Pulmonary artery endothelial cell (primary cell): ENCODE data around the gene ACTN4. TPM values are rescaled to one million over a fixed set of nuclear protein-coding genes. Genes with fewer than 3 reads are reported as not detected.

Experiments used
- DNase-seq: peaks from one replicate; pipeline ENCODE4 v3.0.0-alpha.2; 2011; ENCODE audit warnings: low read depth, low spot score
- total RNA-seq: library from RNA; depleted of rRNA; stranded (reverse); fragments of >200 nt; gene quantifications from 2 replicates; pipeline ENCODE4 v1.2.3, GENCODE V29; 2014

Gene ACTN4
- total RNA-seq, 1 donor from 2014 or later = 287 TPM

DNA sequence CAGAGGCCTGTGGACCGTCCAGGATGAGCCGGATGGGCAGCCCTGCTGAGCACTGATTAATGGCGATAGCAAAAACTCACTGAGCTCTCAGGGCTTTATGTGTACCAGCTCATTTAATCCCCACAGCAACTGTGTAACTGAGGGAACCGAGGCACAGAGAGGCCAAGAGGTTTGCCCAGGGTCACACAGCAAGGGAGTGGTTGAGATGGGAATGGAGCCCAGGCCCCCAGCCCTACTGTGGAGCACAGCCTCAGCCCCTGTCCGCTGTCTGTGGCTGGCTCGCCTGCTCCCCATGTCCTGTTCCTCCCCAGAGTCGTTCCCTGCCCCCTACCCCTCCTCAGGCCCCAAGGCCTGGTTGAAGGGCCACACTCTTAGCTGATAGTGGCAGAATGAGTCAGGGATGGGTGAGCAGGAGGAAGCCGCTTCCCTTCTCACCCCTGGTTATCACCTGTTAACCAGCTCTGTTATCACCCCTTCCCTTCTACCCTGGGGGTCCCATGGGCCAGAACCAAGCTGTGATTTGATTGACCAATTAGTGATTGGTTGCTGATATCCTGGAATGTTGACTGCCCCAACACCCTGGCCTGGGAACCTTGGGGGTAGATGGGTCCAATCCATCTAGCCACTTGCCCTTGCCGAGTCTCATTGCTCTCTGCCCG, 75.6 kb downstream of the ACTN4 start:
- DNase-seq = no peak

DNA sequence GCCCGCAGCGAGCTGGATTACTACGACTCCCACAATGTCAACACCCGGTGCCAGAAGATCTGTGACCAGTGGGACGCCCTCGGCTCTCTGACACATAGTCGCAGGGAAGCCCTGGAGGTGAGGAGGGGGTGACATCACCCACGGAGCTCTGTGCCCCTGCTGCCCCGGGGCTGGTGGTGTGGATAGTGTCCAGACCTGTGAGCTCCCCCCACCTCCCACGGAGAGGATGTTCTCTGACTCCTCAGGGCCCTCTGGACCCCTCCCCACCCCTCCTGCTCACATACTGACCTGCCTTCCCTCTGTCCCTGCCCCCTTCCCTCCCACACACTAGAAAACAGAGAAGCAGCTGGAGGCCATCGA, 76.1 kb downstream of the ACTN4 start:
- DNase-seq = no peak

GRCh38 chr19:38723990-38724854, 76.8 kb downstream of the ACTN4 start:
- DNase-seq = no peak

GRCh38 chr19:38725469-38726283, 78.2 kb downstream of the ACTN4 start:
- no peak for DNase-seq

- no peak for DNase-seq
Observed at GRCh38 chr19:38726284-38726673, 78.8 kb downstream of the ACTN4 start.

DNA sequence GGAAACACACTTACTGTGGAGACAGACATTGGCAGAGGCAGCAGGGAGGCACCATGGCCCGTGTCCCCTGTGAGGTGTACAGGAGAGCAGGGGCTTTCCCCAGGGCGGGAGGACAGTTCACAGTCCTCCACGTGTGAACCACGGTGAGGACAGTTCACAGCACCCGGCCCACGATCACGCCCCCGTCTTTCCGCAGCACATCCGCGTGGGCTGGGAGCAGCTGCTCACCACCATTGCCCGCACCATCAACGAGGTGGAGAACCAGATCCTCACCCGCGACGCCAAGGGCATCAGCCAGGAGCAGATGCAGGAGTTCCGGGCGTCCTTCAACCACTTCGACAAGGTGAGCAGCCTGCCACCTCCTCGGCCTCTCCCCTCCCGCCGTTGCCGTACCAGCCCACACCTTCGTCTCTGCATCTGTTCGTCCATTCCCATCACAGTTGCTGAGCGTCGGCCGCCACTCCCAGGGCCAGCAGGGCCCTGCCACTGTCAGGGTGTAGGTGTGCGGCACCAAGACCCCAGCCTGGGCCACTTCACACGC, 79.4 kb downstream of the ACTN4 start:
- no peak for DNase-seq

GRCh38 chr19:38727306-38727867, 79.9 kb downstream of the ACTN4 start:
- no peak for DNase-seq

- no peak for DNase-seq
Observed at GRCh38 chr19:38727868-38728660, 80.6 kb downstream of the ACTN4 start.

DNA sequence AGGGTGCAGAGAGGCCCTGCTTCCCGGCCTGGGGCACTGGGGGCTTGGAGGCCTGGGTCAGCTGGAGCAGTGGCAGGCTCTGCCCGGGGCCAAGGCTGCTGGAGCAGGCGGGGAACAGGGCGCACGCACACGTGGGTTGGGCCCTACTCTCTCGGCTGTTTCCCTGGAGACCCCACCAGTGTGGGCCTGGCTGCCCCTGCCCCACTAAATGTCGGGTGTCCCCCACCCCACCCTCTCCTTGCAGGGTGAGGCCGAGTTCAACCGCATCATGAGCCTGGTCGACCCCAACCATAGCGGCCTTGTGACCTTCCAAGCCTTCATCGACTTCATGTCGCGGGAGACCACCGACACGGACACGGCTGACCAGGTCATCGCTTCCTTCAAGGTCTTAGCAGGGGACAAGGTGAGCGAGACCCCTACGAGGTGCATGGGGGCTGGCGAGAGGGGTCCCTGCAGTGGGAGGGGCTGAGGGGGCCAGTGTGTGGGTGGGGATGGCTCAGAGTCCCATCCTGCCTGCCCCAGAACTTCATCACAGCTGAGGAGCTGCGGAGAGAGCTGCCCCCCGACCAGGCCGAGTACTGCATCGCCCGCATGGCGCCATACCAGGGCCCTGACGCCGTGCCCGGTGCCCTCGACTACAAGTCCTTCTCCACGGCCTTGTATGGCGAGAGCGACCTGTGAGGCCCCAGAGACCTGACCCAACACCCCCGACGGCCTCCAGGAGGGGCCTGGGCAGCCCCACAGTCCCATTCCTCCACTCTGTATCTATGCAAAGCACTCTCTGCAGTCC, 81.5 kb downstream of the ACTN4 start:
- DNase-seq = no peak

GRCh38 chr19:38729653-38730469, 82.4 kb downstream of the ACTN4 start:
- no peak for DNase-seq

DNA sequence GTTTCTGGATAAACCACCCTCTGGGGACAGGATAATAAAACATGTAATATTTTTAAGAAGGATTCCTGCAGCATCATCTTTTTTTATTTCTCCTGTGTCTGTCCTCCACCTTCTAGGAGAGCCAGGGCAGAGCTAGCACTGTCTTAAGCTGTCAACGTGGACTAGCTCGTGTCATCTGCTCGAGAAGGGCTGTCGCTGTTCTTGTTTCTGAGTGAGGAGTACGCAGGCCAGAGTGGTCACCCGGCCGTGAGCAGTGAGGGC, 83.0 kb downstream of the ACTN4 start:
- DNase-seq = no peak

DNA sequence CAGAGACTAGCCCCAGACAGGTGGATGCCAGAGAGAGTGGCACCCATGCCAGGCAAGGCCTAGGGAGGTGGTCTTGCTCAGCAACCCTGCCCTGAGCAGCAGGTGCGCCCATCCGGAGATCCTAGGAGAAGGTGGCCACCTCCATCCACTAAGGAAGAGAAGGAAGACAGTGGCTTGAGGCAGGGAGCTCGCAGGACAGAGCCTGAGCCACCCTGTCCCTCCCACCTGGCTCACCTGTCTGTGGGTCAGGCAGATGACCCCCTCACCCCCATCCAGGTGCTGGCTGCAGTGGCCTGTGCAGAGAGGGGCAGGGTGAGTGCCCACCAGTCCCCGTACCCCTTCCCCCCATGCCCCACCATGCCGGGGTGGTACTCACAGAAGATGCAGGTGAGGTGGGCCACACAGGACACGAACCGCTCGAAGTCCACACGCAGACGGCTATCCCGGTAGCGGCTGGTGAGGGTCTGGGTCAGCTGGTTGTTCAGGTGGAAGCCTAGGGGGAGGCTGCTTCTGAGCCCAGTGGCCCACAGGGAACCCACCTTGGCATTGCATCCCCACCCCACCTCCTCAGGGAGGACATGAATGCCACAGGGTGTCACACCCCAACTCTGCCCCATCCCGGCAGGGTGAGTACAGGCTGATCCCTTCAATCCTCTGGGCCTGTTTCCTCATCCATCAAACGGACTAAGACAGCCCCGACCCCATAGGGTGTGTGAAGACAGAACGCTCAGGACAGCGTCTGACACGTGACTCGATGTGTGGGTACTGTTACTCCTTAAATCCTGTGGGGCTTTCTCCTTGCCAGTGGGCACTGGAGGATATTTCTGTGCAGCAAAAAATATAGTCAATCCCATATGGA, 83.5 kb downstream of the ACTN4 start:
- DNase-seq = no peak

DNA sequence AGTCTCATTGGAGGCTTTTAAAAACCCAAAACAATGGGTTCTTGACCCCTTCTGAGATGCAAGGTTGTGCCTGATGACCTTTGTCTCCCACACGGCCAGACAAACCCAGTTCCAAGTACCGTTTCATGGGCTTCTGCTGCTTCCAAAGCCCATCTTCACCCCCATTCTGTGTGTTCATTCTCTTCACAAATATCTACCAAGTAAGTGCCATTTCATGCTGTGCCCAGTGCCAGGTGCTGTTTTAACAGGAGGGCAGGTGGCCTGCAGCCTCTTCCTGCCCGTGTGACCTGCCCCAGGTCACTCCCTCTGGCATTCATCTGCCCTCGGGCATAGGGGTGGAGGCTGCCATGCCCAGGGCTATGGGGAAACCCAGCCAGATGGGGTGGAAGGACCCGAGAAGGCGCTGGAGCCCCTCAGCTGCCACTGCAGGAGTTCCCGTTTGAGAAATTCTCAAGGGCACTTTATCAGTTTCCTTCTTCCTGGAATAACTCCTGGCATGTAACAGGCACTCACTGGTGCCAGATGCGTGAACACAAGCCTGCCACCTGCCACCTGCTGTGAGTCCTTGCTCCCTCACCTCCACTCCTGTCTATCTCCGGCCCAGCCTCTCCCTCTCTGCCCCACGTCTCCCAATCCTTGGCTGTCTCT, 84.3 kb downstream of the ACTN4 start:
- no peak for DNase-seq

GRCh38 chr19:38733241-38733492, 85.7 kb downstream of the ACTN4 start:
- no peak for DNase-seq

DNA sequence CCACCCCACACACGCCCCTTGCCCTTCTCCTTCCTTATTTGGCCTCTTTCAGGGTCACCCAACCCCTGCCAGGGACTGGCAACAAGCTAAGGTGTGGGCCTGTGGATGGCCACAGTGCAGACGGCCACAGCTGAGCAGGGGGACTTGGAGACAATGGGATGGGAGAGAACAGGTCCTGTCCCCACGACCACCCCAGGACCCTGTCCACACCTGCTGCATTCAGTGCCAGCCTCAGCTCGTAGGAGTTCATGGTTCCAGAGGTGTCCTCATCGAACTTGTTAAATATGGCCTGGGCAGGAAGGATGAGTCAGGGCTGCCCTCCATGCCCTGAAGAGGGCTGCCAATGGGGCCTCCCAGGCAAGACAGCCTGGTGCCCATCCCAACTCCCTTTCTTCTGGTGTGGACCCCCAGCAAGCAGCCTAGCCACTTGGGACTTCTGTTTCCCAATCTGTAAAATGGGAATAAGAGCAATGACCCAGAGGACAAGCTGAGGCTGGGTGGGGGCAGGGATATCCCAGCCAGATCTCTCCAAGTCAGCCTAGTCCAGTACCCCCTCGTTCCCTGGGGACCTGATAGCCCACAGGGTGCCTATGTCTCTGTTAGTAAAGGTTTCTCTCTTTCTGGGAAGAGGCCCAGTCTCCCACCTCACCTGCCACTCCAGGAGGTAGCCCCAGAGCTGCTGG, 86.2 kb downstream of the ACTN4 start:
- no peak for DNase-seq

DNA sequence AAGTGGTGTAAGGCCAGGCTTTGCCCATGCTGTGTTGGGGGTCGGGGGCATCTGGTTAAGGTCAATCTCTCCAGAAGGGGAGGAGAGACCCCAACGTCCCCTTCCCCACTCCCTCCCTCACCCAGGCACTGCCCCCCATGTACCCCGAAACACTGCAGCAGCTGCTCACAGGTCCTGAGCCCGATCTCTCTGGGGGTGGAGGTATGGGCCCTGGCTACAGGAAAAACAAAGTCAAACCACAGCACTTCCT, 86.7 kb downstream of the ACTN4 start:
- no peak for DNase-seq

GRCh38 chr19:38734426-38735256, 87.2 kb downstream of the ACTN4 start:
- no peak for DNase-seq
